C4-2B (cell line): Measurements from ENCODE around the gene ERICH6.

Source experiments
- H3K27ac ChIP-seq: fragments of 450-650 bp; 2 replicates; pipeline ENCODE4 v1.5.1; 2017
- CTCF ChIP-seq: fragments of 450-650 bp; conservative IDR thresholded peaks from 2 replicates; pipeline ENCODE4 v1.5.1; 2017; ENCODE audit warnings: mild to moderate bottlenecking
- ZFX ChIP-seq: fragments of 450-650 bp; IDR thresholded peaks from 2 replicates; pipeline ENCODE4 v1.6.1; 2017

The ERICH6 gene

GRCh38 chr3:150739877-150740645 lies 36.3 kb upstream of the ERICH6 start:
- H3K27ac ChIP-seq: no peak overlapping the region
- TF ChIP-seq CTCF (no peak), ZFX (no peak)

DNA sequence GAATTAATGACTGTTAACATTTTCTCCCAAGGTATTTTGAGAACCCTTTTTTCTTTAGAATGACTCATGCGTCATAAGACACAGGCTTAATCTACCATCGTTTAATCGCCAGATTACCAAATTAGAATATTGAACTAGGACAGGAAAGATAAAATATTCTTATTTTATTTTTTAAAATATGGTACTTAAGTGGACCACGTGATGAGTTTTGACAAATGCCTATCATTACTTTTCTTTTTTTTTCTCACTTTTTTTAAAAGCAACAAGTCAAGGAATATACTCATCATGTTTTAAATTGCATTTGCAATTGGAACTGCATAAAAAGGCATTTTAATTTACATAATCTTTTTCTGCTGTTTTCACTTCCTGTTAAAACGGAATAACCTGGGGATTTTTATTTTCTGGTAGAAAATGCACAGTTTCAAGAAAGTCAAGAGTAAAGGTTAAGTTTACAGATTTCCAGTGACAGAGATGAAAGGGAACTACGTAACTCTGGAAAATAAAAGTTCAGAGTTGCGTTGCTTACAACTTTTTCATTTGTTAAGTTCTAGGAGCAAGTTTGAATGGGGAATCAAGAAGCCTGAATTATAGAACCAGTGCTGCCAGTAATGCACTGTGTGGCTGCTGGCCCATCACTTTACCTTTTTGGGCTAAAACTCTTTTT lies 35.6 kb upstream of the ERICH6 start:
- TF ChIP-seq ZFX (no peak), CTCF (no peak)
- no peak overlapping the region for H3K27ac ChIP-seq

GRCh38 chr3:150738688-150739087 lies 35.0 kb upstream of the ERICH6 start:
- TF ChIP-seq CTCF (no peak), ZFX (no peak)
- no peak overlapping the region for H3K27ac ChIP-seq

- no peak overlapping the region for H3K27ac ChIP-seq
- TF ChIP-seq CTCF (no peak), ZFX (no peak)
Observed at GRCh38 chr3:150737874-150738679, 34.4 kb upstream of the ERICH6 start.

- no peak overlapping the region for H3K27ac ChIP-seq
- no peak for TF ChIP-seq ZFX
- no peak for TF ChIP-seq CTCF
Observed at GRCh38 chr3:150736903-150737832, 33.4 kb upstream of the ERICH6 start.

GRCh38 chr3:150736316-150736719 lies 32.6 kb upstream of the ERICH6 start:
- no peak overlapping the region for H3K27ac ChIP-seq
- TF ChIP-seq CTCF (no peak), ZFX (no peak)
